Tibial nerve (tissue), 4 donors: ENCODE results near the gene DAB1. TPM values are rescaled to one million over a fixed set of nuclear protein-coding genes. Genes with fewer than 3 reads are reported as not detected.

Experiments used
- DNase-seq, 2 donors: peaks; one replicate each; pipeline ENCODE4 v3.0.0-alpha.2; 2019; ENCODE audit warnings: low spot score in 2 of 2
- H3K27ac ChIP-seq, 4 donors: fragments of 200-600 bp; sonication (generic) in 3 of 4; one replicate each; pipeline ENCODE4 v1.5.1; 2017 to 2019; ENCODE audit warnings: mild to moderate bottlenecking in 1 of 4
- H3K27me3 ChIP-seq, 2 donors: fragments of 200-600 bp; sonication (generic) in 1 of 2; one replicate each; pipeline versions ENCODE4 v1.5.1 to v1.6.0; 2017 to 2019
- H3K36me3 ChIP-seq, 3 donors: fragments of 200-600 bp; sonication (generic); one replicate each; pipeline ENCODE4 v1.5.1; 2018 to 2019
- H3K4me1 ChIP-seq, 4 donors: fragments of 200-600 bp; sonication (generic) in 3 of 4; one replicate each; pipeline ENCODE4 v1.5.1; 2017 to 2019
- H3K4me3 ChIP-seq, 4 donors: fragments of 200-600 bp; sonication (generic) in 3 of 4; one replicate each; pipeline ENCODE4 v1.5.1; 2017 to 2019; ENCODE audit warnings: mild to moderate bottlenecking in 1 of 4, moderate library complexity in 1 of 4
- H3K9me3 ChIP-seq, 4 donors: fragments of 200-600 bp; sonication (generic) in 3 of 4; one replicate each; pipeline ENCODE4 v1.5.1; 2017 to 2019
- CTCF ChIP-seq, 5 experiments: fragments of 200-600 bp in 3 of 5; fragments of 450-650 bp in 2 of 5; sonication (generic) in 3 of 5; IDR thresholded peaks; one replicate each; pipeline ENCODE4 v1.5.1; 2016 to 2019; ENCODE audit warnings: antibody characterized with exemption in 5 of 5, mild to moderate bottlenecking in 3 of 5, moderate library complexity in 2 of 5
- EP300 ChIP-seq, 2 donors: sonication (generic); formaldehyde crosslinking; IDR thresholded peaks; one replicate each; pipeline ENCODE4 v1.6.1; 2017; ENCODE audit warnings: antibody characterized with exemption in 2 of 2, mild to moderate bottlenecking in 1 of 2
- POLR2A ChIP-seq, 2 donors: fragments of 450-650 bp; IDR thresholded peaks; one replicate each; pipeline ENCODE4 v1.6.1; 2017; ENCODE audit warnings: antibody characterized with exemption in 2 of 2, mild to moderate bottlenecking in 2 of 2, moderate library complexity in 2 of 2
- WGBS, 2 donors: methylation state at CpG; one replicate each; pipeline ENCODE4 v1.1.5; 2018; 5-methylcytosine and 5-hydroxymethylcytosine counted together
- total RNA-seq, 4 donors: library from RNA; depleted of rRNA; stranded (reverse); fragments of >200 nt; gene quantifications; one replicate each; pipeline ENCODE4 v1.1.0, GENCODE V29; 2016

DAB1 gene
- total RNA-seq, 4 donors from 2014 or later: 4.0 to 8.3 (median 4.4) TPM

GRCh38 chr1:56964349-56965017, 459.4 kb downstream of the DAB1 start:
- no peak for DNase-seq
- Histone ChIP-seq H3K27ac (no peak overlapping the region), H3K27me3 (no peaks in the 10 kb centered on the region), H3K36me3 (no peaks in the 10 kb centered on the region), H3K4me3 (no peak overlapping the region), H3K4me1 (no peaks in the 10 kb centered on the region), H3K9me3 (peaks cover 0 to 10% (median 0%) of the 10 kb centered on the region in 4 donors)
- no peak for TF ChIP-seq POLR2A (IDR thresholded peaks at IDR 0.05)
- TF ChIP-seq EP300 (IDR thresholded peaks at IDR 0.05): no peak
- WGBS, 2 donors: 85 to 86% methylated on average over 9 of the region's 9 CpGs

GRCh38 chr1:56963667-56964066, 460.2 kb downstream of the DAB1 start:
- H3K27me3 ChIP-seq: no peaks in the 10 kb centered on the region
- H3K4me3 ChIP-seq: no peak overlapping the region
- H3K27ac ChIP-seq: no peak overlapping the region
- TF ChIP-seq EP300 (IDR thresholded peaks at IDR 0.05): no peak
- TF ChIP-seq CTCF (IDR thresholded peaks at IDR 0.05): no peak
- no peak for TF ChIP-seq POLR2A (IDR thresholded peaks at IDR 0.05)
- no peak for DNase-seq
- H3K4me1 ChIP-seq: no peaks in the 10 kb centered on the region
- H3K36me3 ChIP-seq: no peaks in the 10 kb centered on the region
- peaks cover 0 to 2% (median 0%) of the 10 kb centered on the region in 4 donors for H3K9me3 ChIP-seq
- WGBS, 2 donors: 85 to 91% methylated on average over 4 of the region's 4 CpGs

GRCh38 chr1:56961426-56961825, 462.4 kb downstream of the DAB1 start:
- H3K9me3 ChIP-seq: no peaks in the 10 kb centered on the region
- no peaks in the 10 kb centered on the region for H3K36me3 ChIP-seq
- H3K4me1 ChIP-seq: no peaks in the 10 kb centered on the region
- no peaks in the 10 kb centered on the region for H3K27me3 ChIP-seq
- H3K27ac ChIP-seq: no peak overlapping the region
- no peak for DNase-seq
- H3K4me3 ChIP-seq: no peak overlapping the region
- WGBS, 2 donors: 75 to 80% methylated on average over 10 of the region's 10 CpGs
- TF ChIP-seq POLR2A (IDR thresholded peaks at IDR 0.05) (no peak), EP300 (IDR thresholded peaks at IDR 0.05) (no peak), CTCF (IDR thresholded peaks at IDR 0.05) (no peak)

GRCh38 chr1:56958526-56958925, 465.3 kb downstream of the DAB1 start:
- H3K4me3 ChIP-seq: no peak overlapping the region
- no peaks in the 10 kb centered on the region for H3K36me3 ChIP-seq
- WGBS, 2 donors: 64 to 78% methylated on average over 2 of the region's 2 CpGs
- no peaks in the 10 kb centered on the region for H3K27me3 ChIP-seq
- no peak for DNase-seq
- TF ChIP-seq POLR2A (IDR thresholded peaks at IDR 0.05): no peak
- no peak for TF ChIP-seq EP300 (IDR thresholded peaks at IDR 0.05)
- TF ChIP-seq CTCF (IDR thresholded peaks at IDR 0.05): no peak
- H3K27ac ChIP-seq: no peak overlapping the region
- H3K9me3 ChIP-seq: no peaks in the 10 kb centered on the region
- no peaks in the 10 kb centered on the region for H3K4me1 ChIP-seq

- TF ChIP-seq CTCF (IDR thresholded peaks at IDR 0.05): no peak
- TF ChIP-seq EP300 (IDR thresholded peaks at IDR 0.05): no peak
- TF ChIP-seq POLR2A (IDR thresholded peaks at IDR 0.05): no peak
- WGBS, 2 donors: 48 to 51% methylated on average over 3 of the region's 3 CpGs
- Histone ChIP-seq H3K27me3 (no peaks in the 10 kb centered on the region), H3K27ac (no peak overlapping the region), H3K9me3 (no peaks in the 10 kb centered on the region), H3K4me1 (no peaks in the 10 kb centered on the region), H3K36me3 (no peaks in the 10 kb centered on the region), H3K4me3 (no peak overlapping the region)
- DNase-seq: no peak
Measured at GRCh38 chr1:56957931-56958330, 465.9 kb downstream of the DAB1 start.
